Fibroblast of pulmonary artery (primary cell): ENCODE results near the gene C16orf90.
"Not testable (repeated sequence)": the region's sequence is repeated elsewhere in the genome, so short reads cannot be mapped to it uniquely, and the experiment has no call there.

Source experiments
- DNase-seq: peaks from one replicate; pipeline ENCODE4 v3.0.0-alpha.2; 2010; ENCODE audit warnings: low read depth
- H3K4me3 ChIP-seq: replicated peaks from 2 replicates; pipeline ENCODE4 v1.5.1; 2011; ENCODE audit warnings: low read depth, mild to moderate bottlenecking, control low read depth, low read length, moderate library complexity
- CTCF ChIP-seq: IDR thresholded peaks from 2 replicates; pipeline ENCODE4 v1.5.1; 2011; ENCODE audit warnings: mild to moderate bottlenecking, control low read depth, low read length, inconsistent platforms; ENCODE audit errors: missing control alignments

Gene C16orf90

GRCh38 chr16:3534126-3534525 is 38.8 kb upstream of the C16orf90 start:
- no peak for DNase-seq
- TF ChIP-seq CTCF: no peak
- no peak overlapping the region for H3K4me3 ChIP-seq

- TF ChIP-seq CTCF: no peak
- no peak for DNase-seq
- no peak overlapping the region for H3K4me3 ChIP-seq
These were observed 37.5 kb upstream of the C16orf90 start for GRCh38 chr16:3532741-3533140.

- DNase-seq: no peak
- no peak for TF ChIP-seq CTCF
- H3K4me3 ChIP-seq: no peak overlapping the region
These were observed 35.2 kb upstream of the C16orf90 start for GRCh38 chr16:3530371-3530914.

- no peak overlapping the region for H3K4me3 ChIP-seq
- TF ChIP-seq CTCF: no peak
These were observed 33.9 kb upstream of the C16orf90 start for GRCh38 chr16:3529175-3529574.

GRCh38 chr16:3528406-3528805 is 33.1 kb upstream of the C16orf90 start:
- no peak for DNase-seq
- no peak overlapping the region for H3K4me3 ChIP-seq
- no peak for TF ChIP-seq CTCF

More at GRCh38 chr16:3529175-3529574, 33.9 kb upstream of the C16orf90 start:
- DNase-seq: no peak

GRCh38 chr16:3527216-3527829 is 32.0 kb upstream of the C16orf90 start:
- H3K4me3 ChIP-seq: not testable (repeated sequence)
- peak; percentile 76 for DNase-seq
- peak; percentile 62 for TF ChIP-seq CTCF

GRCh38 chr16:3525951-3526350 is 30.7 kb upstream of the C16orf90 start:
- no peak for DNase-seq

More at GRCh38 chr16:3525951-3526350, 30.7 kb upstream of the C16orf90 start:
- TF ChIP-seq CTCF: no peak
- H3K4me3 ChIP-seq: no peak overlapping the region
